IMR-90 (cell line): ENCODE data around the gene LYRM4.

Experiments
- CEBPB ChIP-seq: IDR thresholded peaks from 2 replicates; pipeline ENCODE4 v1.6.1; 2012; ENCODE audit warnings: low read depth, low read length, improper control_type of control experiment
- CTCF ChIP-seq: conservative IDR thresholded peaks from 2 replicates; pipeline ENCODE4 v1.5.1; 2012; ENCODE audit warnings: mild to moderate bottlenecking, low read depth, low read length, improper control_type of control experiment
- RCOR1 ChIP-seq: IDR thresholded peaks from 2 replicates; pipeline ENCODE4 v1.6.1; 2012; ENCODE audit warnings: mild to moderate bottlenecking, low read length, improper control_type of control experiment; ENCODE audit not compliant: insufficient replicate concordance
- SMC3 ChIP-seq: fragments of 150-350 bp; IDR thresholded peaks from 2 replicates; pipeline ENCODE4 v1.6.1; 2016; ENCODE audit warnings: low read depth, mild to moderate bottlenecking, antibody characterized with exemption, low read length, moderate library complexity

GRCh38 chr6:5180636-5181035 lies 80.1 kb downstream of the LYRM4 start:
- no peak for TF ChIP-seq RCOR1
- TF ChIP-seq CTCF = no peak
- no peak for TF ChIP-seq CEBPB
- TF ChIP-seq SMC3 = no peak
